SU-DHL-6 (cell line): ENCODE results near the gene DOCK1.

Source experiments
- EZH2phosphoT487 ChIP-seq: fragments of 200-600 bp; sonication (generic), shearing (Covaris generic); conservative IDR thresholded peaks from 2 replicates; pipeline ENCODE4 v1.6.1; 2018; ENCODE audit warnings: mild to moderate bottlenecking, antibody characterized with exemption, low read length, moderate library complexity, mixed read lengths
- TF ChIP-seq, protein P1 (sequence below): fragments of 200-600 bp; sonication (generic); IDR thresholded peaks from one replicate; pipeline ENCODE4 v1.5.1; 2017; ENCODE audit warnings: antibody characterized with exemption, mild to moderate bottlenecking, low read length, moderate library complexity; ENCODE audit not compliant: insufficient read depth, poor library complexity, severe bottlenecking

GRCh38 chr10:126939706-126940105 is 34.5 kb downstream of the DOCK1 start:
- TF ChIP-seq, protein P1, sequence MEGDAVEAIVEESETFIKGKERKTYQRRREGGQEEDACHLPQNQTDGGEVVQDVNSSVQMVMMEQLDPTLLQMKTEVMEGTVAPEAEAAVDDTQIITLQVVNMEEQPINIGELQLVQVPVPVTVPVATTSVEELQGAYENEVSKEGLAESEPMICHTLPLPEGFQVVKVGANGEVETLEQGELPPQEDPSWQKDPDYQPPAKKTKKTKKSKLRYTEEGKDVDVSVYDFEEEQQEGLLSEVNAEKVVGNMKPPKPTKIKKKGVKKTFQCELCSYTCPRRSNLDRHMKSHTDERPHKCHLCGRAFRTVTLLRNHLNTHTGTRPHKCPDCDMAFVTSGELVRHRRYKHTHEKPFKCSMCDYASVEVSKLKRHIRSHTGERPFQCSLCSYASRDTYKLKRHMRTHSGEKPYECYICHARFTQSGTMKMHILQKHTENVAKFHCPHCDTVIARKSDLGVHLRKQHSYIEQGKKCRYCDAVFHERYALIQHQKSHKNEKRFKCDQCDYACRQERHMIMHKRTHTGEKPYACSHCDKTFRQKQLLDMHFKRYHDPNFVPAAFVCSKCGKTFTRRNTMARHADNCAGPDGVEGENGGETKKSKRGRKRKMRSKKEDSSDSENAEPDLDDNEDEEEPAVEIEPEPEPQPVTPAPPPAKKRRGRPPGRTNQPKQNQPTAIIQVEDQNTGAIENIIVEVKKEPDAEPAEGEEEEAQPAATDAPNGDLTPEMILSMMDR = no peak
- no peak for TF ChIP-seq EZH2phosphoT487
